DMS79 (cell line): ENCODE results near the gene SUPT6H.
A peak's percentile ranks its signal among the peaks of the same experiment; 100 is the strongest.

Experiments used
- DNase-seq: peaks from one replicate; lab custom pipeline; 2025; lab: John Stamatoyannopoulos, UW

The SUPT6H gene

DNA sequence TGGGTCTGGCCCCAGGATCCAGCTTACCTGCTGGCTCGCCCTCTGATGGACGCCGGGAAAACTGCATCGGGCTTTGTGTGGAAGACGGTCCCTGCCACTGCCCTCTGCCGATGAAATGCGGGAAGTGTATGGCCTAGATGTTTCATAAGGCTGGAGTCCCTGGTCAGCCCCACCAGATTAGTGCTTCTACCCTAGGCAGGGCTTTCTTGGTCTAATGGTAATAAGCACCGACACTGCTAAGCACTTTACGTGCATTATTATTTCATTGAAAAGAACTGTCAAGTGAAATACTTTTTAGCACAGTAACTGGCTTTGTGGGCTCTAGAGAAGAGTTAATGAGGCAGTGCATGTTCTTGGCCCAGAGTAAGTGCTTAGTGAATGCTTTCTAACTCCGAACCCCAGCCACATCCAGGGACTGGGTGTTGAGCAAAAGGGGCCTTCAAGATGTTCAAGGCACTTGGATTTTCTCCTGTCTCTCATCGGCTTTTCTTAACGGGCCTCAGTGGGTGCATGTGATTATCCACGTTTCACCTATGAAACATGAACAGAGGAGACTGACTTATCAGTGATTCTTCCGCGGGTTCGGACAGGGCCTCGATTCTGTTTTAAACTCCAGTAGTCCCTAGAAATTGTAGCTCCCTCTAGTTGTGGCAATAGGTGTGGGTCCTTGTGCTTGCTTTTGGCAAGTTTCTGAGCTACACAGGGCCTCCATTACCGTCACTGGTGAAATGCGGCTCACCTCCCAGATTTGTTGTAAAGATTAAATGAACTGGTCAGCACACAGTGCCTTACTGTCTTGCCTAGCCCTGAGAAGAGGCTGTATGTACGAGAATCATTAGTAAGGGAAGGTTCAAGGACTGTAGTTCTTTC lies 88.4 kb downstream of the SUPT6H start:
- peak; percentile 70 for DNase-seq

DNA sequence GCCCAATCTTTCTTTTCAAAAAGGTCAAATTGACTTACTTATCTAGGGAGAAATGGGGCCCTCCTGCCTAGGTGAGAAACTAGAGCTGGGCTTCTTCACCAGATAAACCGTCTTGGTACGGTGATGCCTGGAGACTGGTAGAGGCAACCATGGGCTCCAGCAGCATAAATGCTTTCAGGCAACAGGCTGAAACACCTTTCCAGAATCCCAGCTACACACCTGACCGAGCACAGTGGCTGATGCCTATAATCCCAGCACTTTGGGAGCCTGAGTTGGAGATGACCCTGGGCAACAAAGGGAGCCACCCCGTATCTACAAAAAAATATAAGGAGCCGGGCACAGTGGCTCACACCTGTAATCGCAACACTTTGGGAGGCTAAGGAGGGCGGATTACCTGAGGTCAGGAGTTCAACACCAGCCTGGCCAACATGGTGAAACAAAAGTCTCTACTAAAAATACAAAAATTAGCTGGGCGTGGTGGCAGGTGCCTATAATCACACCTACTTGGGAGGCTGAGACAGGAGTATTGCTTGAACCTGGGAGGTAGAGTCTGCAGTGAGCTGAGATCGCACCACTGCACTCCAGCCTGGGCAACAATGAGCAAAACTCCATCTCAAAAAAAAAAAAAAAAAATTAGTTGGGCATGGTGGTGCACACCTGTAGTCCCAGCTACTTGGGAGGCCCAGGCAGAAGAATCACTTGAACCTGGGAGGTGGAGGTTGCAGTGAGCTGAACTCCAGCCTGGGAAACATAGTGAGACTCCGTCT lies 89.8 kb downstream of the SUPT6H start:
- DNase-seq, result no peak
